AG09319 (cell line): ENCODE results near the gene TSEN34.

Experiments
- DNase-seq: peaks from one replicate; pipeline ENCODE4 v3.0.0-alpha.2; 2010; ENCODE audit warnings: low read depth; ENCODE audit errors: extremely low read depth
- CTCF ChIP-seq: IDR thresholded peaks from 2 replicates; pipeline ENCODE4 v1.5.1; 2011; ENCODE audit warnings: low read depth, mild to moderate bottlenecking, inconsistent platforms, low read length, moderate library complexity

TSEN34 gene

GRCh38 chr19:54191011-54191810, at the start of gene TSEN34:
Gene TSEN34 (plus strand): TSS chr19:54191308. CDS start chr19:54191365, 57 bp downstream.
- DNase-seq: peak; percentile 42
- no peak for TF ChIP-seq CTCF

GRCh38 chr19:54141356-54141755, 49.8 kb upstream of the TSEN34 start:
- no peak for DNase-seq
- TF ChIP-seq CTCF: no peak

GRCh38 chr19:54142166-54142780, 48.8 kb upstream of the TSEN34 start:
- no peak for TF ChIP-seq CTCF
- no peak for DNase-seq

GRCh38 chr19:54145541-54146158, 45.5 kb upstream of the TSEN34 start:
- TF ChIP-seq CTCF: no peak

GRCh38 chr19:54147676-54148075, 43.4 kb upstream of the TSEN34 start:
- no peak for DNase-seq
- TF ChIP-seq CTCF: no peak

More at GRCh38 chr19:54145541-54146158, 45.5 kb upstream of the TSEN34 start:
- no peak for DNase-seq

GRCh38 chr19:54148158-54148557, 43.0 kb upstream of the TSEN34 start:
- DNase-seq: no peak
- no peak for TF ChIP-seq CTCF
